GM06990 (cell line): ENCODE results near the gene DCAF11.

Experiments used
- DNase-seq: peaks from one replicate; pipeline ENCODE4 v3.0.0-alpha.2; 2011; ENCODE audit not compliant: insufficient read length; ENCODE audit errors: extremely low read depth
- H3K27me3 ChIP-seq: replicated peaks from 2 replicates; pipeline ENCODE4 v1.6.0; 2011; ENCODE audit warnings: low read length; ENCODE audit not compliant: control insufficient read depth, insufficient read depth
- H3K36me3 ChIP-seq: 2 replicates; pipeline ENCODE4 v1.5.1; 2011; ENCODE audit warnings: low read length; ENCODE audit not compliant: control insufficient read depth, insufficient read depth
- H3K4me3 ChIP-seq: replicated peaks from 2 replicates; pipeline ENCODE4 v1.5.1; 2011; ENCODE audit warnings: low read depth, mild to moderate bottlenecking, control low read depth, low read length
- TF ChIP-seq, protein P1 (sequence below): IDR thresholded peaks from 2 replicates; pipeline ENCODE4 v1.5.1; 2011; ENCODE audit warnings: low read length, control low read depth, mild to moderate bottlenecking, inconsistent platforms; ENCODE audit not compliant: insufficient read depth, poor library complexity, severe bottlenecking

DCAF11 gene

DNA sequence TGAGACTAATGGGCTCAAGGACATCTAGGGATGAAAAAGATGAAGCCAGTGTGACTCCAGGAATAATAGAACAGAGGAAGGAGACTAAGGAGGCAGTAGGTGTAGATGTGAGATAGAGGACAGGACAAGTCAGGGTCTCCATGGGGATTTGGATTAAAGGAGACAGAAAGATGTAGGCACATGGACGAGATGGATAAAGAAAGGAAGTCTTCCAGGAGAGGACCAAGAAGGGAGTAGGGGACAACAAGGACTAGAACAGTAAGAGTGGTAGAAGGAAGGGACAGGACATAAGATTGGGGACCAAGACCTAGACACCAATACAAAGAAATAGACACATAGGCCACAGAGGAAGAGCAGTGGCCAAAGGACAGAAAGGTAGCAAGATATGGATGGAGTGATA lies 27.6 kb upstream of the DCAF11 start:
- Histone ChIP-seq H3K27me3 (no peaks in the 10 kb centered on the region), H3K4me3 (no peak overlapping the region), H3K36me3 (no peaks in the 10 kb centered on the region)
- TF ChIP-seq, protein P1, sequence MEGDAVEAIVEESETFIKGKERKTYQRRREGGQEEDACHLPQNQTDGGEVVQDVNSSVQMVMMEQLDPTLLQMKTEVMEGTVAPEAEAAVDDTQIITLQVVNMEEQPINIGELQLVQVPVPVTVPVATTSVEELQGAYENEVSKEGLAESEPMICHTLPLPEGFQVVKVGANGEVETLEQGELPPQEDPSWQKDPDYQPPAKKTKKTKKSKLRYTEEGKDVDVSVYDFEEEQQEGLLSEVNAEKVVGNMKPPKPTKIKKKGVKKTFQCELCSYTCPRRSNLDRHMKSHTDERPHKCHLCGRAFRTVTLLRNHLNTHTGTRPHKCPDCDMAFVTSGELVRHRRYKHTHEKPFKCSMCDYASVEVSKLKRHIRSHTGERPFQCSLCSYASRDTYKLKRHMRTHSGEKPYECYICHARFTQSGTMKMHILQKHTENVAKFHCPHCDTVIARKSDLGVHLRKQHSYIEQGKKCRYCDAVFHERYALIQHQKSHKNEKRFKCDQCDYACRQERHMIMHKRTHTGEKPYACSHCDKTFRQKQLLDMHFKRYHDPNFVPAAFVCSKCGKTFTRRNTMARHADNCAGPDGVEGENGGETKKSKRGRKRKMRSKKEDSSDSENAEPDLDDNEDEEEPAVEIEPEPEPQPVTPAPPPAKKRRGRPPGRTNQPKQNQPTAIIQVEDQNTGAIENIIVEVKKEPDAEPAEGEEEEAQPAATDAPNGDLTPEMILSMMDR: no peak
- no peak for DNase-seq

DNA sequence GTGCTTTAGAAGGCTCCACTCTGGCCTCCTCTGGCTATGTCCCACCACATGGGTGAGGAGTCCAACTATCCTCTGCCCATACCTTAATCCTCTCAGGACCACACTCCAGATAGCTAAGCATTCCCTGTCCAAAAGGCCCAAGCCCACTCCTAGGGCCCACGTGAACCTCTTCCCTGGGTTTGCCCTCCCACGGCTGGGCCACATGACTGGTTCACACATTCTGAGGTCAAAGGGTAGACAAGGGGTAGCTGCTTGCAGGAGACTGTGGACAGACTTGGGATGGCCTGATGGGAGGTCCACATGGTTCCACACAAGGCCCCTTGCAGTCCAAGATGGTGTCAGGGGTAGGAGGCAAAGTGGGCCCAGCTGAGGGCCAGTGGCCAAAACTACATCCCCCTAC lies 26.5 kb upstream of the DCAF11 start:
- H3K4me3 ChIP-seq: no peak overlapping the region
- H3K27me3 ChIP-seq: no peaks in the 10 kb centered on the region
- TF ChIP-seq, protein P1: no peak
- H3K36me3 ChIP-seq: no peaks in the 10 kb centered on the region
- no peak for DNase-seq

DNA sequence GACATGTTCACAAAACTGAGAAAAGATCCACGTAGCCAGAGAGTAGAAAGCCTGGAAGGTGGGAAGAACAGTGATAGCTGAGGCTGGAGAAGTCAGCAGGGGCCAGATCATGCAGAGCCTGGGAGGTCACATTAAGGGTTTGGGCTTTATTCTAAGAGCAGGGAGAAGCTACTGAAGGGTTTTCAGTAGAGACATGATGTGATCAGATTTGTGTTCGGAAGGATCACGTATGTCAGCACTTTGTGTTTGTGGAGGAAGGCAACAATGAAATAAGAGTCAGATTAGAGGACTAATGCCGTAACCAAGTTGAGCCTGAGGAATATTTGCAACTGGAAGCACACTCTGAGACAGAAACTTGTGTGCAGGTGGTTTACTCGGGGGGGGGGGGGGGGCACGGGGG lies 24.7 kb upstream of the DCAF11 start:
- Histone ChIP-seq H3K36me3 (no peaks in the 10 kb centered on the region), H3K4me3 (no peak overlapping the region), H3K27me3 (no peaks in the 10 kb centered on the region)
- TF ChIP-seq, protein P1: no peak
- no peak for DNase-seq

DNA sequence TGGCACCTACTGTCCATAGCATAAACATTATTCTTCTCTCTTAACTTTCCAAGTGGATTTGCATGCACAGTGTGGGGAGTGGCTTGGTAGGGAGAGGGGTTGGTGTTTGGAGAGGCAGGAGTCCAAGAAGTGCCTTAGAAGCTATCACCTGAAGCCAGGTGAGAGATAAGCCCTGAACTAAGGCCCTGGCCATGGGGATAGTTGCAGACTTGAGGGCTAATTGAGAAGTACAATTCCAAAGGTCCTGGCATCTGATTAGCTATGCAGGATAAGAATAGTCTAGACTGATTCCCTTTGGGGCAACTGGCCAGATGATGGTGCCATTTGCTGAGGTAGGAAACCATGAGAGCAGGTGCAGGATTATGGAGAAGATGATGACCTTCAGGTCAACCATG lies 22.5 kb upstream of the DCAF11 start:
- Histone ChIP-seq H3K27me3 (no peaks in the 10 kb centered on the region), H3K36me3 (peaks cover 4% of the 10 kb centered on the region), H3K4me3 (no peak overlapping the region)
- no peak for DNase-seq
- TF ChIP-seq, protein P1: no peak

DNA sequence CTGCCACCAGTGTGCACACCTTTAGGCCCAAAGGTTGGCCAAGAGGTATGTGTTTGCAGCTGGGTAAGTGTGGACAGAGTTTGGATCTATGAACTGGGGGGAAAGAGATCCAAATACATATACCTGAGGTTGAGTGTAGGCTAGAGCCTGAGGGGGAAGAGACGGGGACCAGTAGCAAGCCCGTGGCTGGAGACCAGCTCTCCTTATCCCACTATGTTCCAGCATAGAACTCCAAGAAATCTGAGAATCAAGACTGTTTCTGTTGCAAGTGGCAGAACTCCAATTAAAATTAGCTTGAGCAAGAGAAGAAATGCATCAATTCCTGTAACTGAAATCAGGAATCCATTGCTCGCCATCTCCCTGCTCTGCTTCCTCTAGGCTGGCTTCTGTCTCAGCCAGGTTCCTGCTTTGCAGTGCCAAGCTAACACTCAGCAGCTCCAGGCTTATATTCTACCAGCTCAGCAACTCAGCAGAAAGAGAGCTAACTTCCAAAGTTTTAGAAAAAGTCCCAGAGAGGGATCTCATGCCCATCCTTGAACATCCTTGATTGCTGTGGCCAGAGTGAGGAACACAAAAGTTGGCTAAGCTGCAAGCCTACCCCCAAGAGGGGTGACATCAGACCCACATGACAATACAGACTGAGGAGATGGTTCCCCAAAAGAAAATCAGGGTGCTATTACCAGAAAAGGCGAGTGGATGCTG lies 21.9 kb upstream of the DCAF11 start:
- TF ChIP-seq, protein P1: no peak
- H3K4me3 ChIP-seq: no peak overlapping the region
- no peaks in the 10 kb centered on the region for H3K27me3 ChIP-seq
- H3K36me3 ChIP-seq: peaks cover 4% of the 10 kb centered on the region
- no peak for DNase-seq
